ENCODE data around the gene HAL.

HAL gene

GRCh38 chr12:95990136-95990535, 6.0 kb downstream of the HAL start:
- H3K4me3 ChIP-seq (replicated peaks in 1 of 2; ENCODE audit: low read depth in 2 of 2, low read length in 2 of 2): no peak overlapping the region
- no peak for TF ChIP-seq CTCF (IDR thresholded peaks at IDR 0.05; ENCODE audit: low read depth, low read length)
- DNase-seq (ENCODE audit: low read depth in 2 of 2): no peak

- DNase-seq (ENCODE audit: low read depth in 2 of 2): no peak
- TF ChIP-seq CTCF (IDR thresholded peaks at IDR 0.05; ENCODE audit: low read depth, low read length): no peak
- no peak overlapping the region for H3K4me3 ChIP-seq (replicated peaks in 1 of 2; ENCODE audit: low read depth in 2 of 2, low read length in 2 of 2)
Observed at GRCh38 chr12:95989504-95990123, 6.5 kb downstream of the HAL start.

GRCh38 chr12:95988506-95989275, 7.5 kb downstream of the HAL start:
- H3K4me3 ChIP-seq (replicated peaks in 1 of 2; ENCODE audit: low read depth in 2 of 2, low read length in 2 of 2): no peak overlapping the region
- no peak for TF ChIP-seq CTCF (IDR thresholded peaks at IDR 0.05; ENCODE audit: low read depth, low read length)
- DNase-seq (ENCODE audit: low read depth in 2 of 2): no peak

GRCh38 chr12:95986635-95987570, 9.2 kb downstream of the HAL start:
- TF ChIP-seq CTCF (IDR thresholded peaks at IDR 0.05; ENCODE audit: low read depth, low read length): no peak
- DNase-seq (ENCODE audit: low read depth in 2 of 2): no peak

GRCh38 chr12:95984682-95985081, 11.5 kb downstream of the HAL start:
- H3K4me3 ChIP-seq (replicated peaks in 1 of 2; ENCODE audit: low read depth in 2 of 2, low read length in 2 of 2): no peak overlapping the region
- TF ChIP-seq CTCF (IDR thresholded peaks at IDR 0.05; ENCODE audit: low read depth, low read length): no peak
- no peak for DNase-seq (ENCODE audit: low read depth in 2 of 2)

More at GRCh38 chr12:95986635-95987570, 9.2 kb downstream of the HAL start:
- H3K4me3 ChIP-seq (replicated peaks in 1 of 2; ENCODE audit: low read depth in 2 of 2, low read length in 2 of 2): no peak overlapping the region

- no peak for DNase-seq (ENCODE audit: low read depth in 2 of 2)
- TF ChIP-seq CTCF (IDR thresholded peaks at IDR 0.05; ENCODE audit: low read depth, low read length): no peak
Observed at GRCh38 chr12:95982602-95983001, 13.5 kb downstream of the HAL start.

More at GRCh38 chr12:95982602-95983001, 13.5 kb downstream of the HAL start:
- no peak overlapping the region for H3K4me3 ChIP-seq (replicated peaks in 1 of 2; ENCODE audit: low read depth in 2 of 2, low read length in 2 of 2)
